H9 (cell line): ENCODE data around the gene HERPUD2. TPM values are rescaled to one million over a fixed set of nuclear protein-coding genes. Genes with fewer than 3 reads are reported as not detected.

ENCODE experiments used
- DNase-seq: peaks from one replicate; pipeline ENCODE4 v3.0.0-alpha.2; 2017
- H2AFZ ChIP-seq: one replicate; pipeline ENCODE4 v1.6.1; 2013; ENCODE audit warnings: mild to moderate bottlenecking, low read length, control low read depth, moderate library complexity
- H2AK5ac ChIP-seq: 2 replicates; pipeline ENCODE4 v1.6.1; 2013; ENCODE audit warnings: low read length, control low read depth, mixed read lengths; ENCODE audit not compliant: insufficient read length
- H2BK120ac ChIP-seq: one replicate; pipeline ENCODE4 v1.6.1; 2013; ENCODE audit warnings: low read depth, mild to moderate bottlenecking, low read length, control low read depth, inconsistent platforms; ENCODE audit not compliant: poor library complexity, severe bottlenecking
- H2BK12ac ChIP-seq: 2 replicates; pipeline ENCODE4 v1.6.1; 2013; ENCODE audit warnings: low read length, control low read depth, mixed read lengths, low read depth; ENCODE audit not compliant: insufficient read length
- H2BK15ac ChIP-seq: 2 replicates; pipeline ENCODE4 v1.6.1; 2013; ENCODE audit warnings: low read depth, low read length, control low read depth
- H2BK20ac ChIP-seq: one replicate; pipeline ENCODE4 v1.6.1; 2013; ENCODE audit warnings: low read depth, mild to moderate bottlenecking, low read length, control low read depth, inconsistent platforms; ENCODE audit not compliant: poor library complexity, severe bottlenecking
- H2BK5ac ChIP-seq: 2 replicates; pipeline ENCODE4 v1.6.1; 2013; ENCODE audit warnings: low read length, control low read depth, mixed read lengths; ENCODE audit not compliant: insufficient read length
- H3K14ac ChIP-seq: 2 replicates; pipeline ENCODE4 v1.6.1; 2013; ENCODE audit warnings: low read length, control low read depth; ENCODE audit not compliant: insufficient read depth
- H3K18ac ChIP-seq: 2 replicates; pipeline ENCODE4 v1.6.1; 2013; ENCODE audit warnings: low read depth, mild to moderate bottlenecking, mixed read lengths, low read length, control low read depth; ENCODE audit not compliant: insufficient read length
- H3K23ac ChIP-seq: 2 replicates; pipeline ENCODE4 v1.6.1; 2013; ENCODE audit warnings: low read length, control low read depth, mixed read lengths, low read depth; ENCODE audit not compliant: insufficient read length
- H3K23me2 ChIP-seq: 2 replicates; pipeline ENCODE4 v1.6.1; 2013; ENCODE audit warnings: low read depth, mild to moderate bottlenecking, mixed read lengths, low read length, control low read depth; ENCODE audit not compliant: insufficient read length, poor library complexity, severe bottlenecking
- H3K27ac ChIP-seq: 2 replicates; pipeline ENCODE4 v1.5.1; 2013; ENCODE audit warnings: low read length, control low read depth, mixed read lengths, low read depth; ENCODE audit not compliant: insufficient read length
- H3K27me3 ChIP-seq: 2 replicates; pipeline ENCODE4 v1.6.1; 2013; ENCODE audit warnings: low read length, control low read depth, inconsistent platforms; ENCODE audit not compliant: insufficient read depth
- H3K4ac ChIP-seq: 2 replicates; pipeline ENCODE4 v1.6.1; 2013; ENCODE audit warnings: low read depth, mild to moderate bottlenecking, control low read depth, inconsistent platforms, low read length, moderate library complexity
- H3K4me1 ChIP-seq: 2 replicates; pipeline ENCODE4 v1.6.1; 2013; ENCODE audit warnings: low read length, control low read depth, inconsistent platforms; ENCODE audit not compliant: insufficient read depth
- H3K4me2 ChIP-seq: 2 replicates; pipeline ENCODE4 v1.6.1; 2013; ENCODE audit warnings: low read length, control low read depth, mixed read lengths; ENCODE audit not compliant: insufficient read length, insufficient read depth
- H3K56ac ChIP-seq: 2 replicates; pipeline ENCODE4 v1.6.1; 2013; ENCODE audit warnings: low read depth, mild to moderate bottlenecking, mixed read lengths, low read length, control low read depth; ENCODE audit not compliant: insufficient read length
- H3K79me1 ChIP-seq: 2 replicates; pipeline ENCODE4 v1.6.1; 2013; ENCODE audit warnings: low read depth, mild to moderate bottlenecking, moderate library complexity, low read length, control low read depth, inconsistent platforms; ENCODE audit not compliant: insufficient read depth, poor library complexity, severe bottlenecking
- H3K79me2 ChIP-seq: 2 replicates; pipeline ENCODE4 v1.6.1; 2013; ENCODE audit warnings: low read length, control low read depth, inconsistent platforms; ENCODE audit not compliant: insufficient read depth
- H3K9ac ChIP-seq: 2 replicates; pipeline ENCODE4 v1.6.1; 2013; ENCODE audit warnings: low read length, control low read depth, mixed read lengths; ENCODE audit not compliant: insufficient read length; ENCODE audit errors: extremely low read depth
- H3K9me3 ChIP-seq: one replicate; pipeline ENCODE4 v1.6.1; 2013; ENCODE audit warnings: low read depth, low read length, inconsistent platforms; ENCODE audit not compliant: control insufficient read depth
- H3T11ph ChIP-seq: one replicate; pipeline ENCODE4 v1.6.1; 2013; ENCODE audit warnings: mild to moderate bottlenecking, low read length, control low read depth, inconsistent platforms
- H4K20me1 ChIP-seq: one replicate; pipeline ENCODE4 v1.6.1; 2013; ENCODE audit not compliant: control insufficient read depth, insufficient read length, insufficient read depth
- H4K5ac ChIP-seq: 2 replicates; pipeline ENCODE4 v1.6.1; 2013; ENCODE audit warnings: low read depth, mild to moderate bottlenecking, mixed read lengths, low read length, control low read depth; ENCODE audit not compliant: insufficient read length
- H4K8ac ChIP-seq: replicated peaks from 2 replicates; pipeline ENCODE4 v1.6.1; 2013; ENCODE audit warnings: low read length, control low read depth, mixed read lengths, low read depth; ENCODE audit not compliant: insufficient read length
- H4K91ac ChIP-seq: 2 replicates; pipeline ENCODE4 v1.6.1; 2013; ENCODE audit warnings: low read depth, mild to moderate bottlenecking, moderate library complexity, mixed read lengths, low read length, control low read depth; ENCODE audit not compliant: insufficient read length
- H3K27ac Mint-ChIP-seq, 3 experiments: 2 replicates in 2 of 3; 3 replicates in 1 of 3; pipeline ENCODE4 v1.8.0; 2020 to 2021; ENCODE audit warnings: mixed read lengths in 3 of 3, mild to moderate bottlenecking in 1 of 3, moderate library complexity in 1 of 3
- H3K27me3 Mint-ChIP-seq: 2 replicates; pipeline ENCODE4 v1.8.0; 2021; ENCODE audit warnings: low read depth, mild to moderate bottlenecking, moderate library complexity, mixed read lengths
- H3K36me3 Mint-ChIP-seq, 3 experiments: 2 replicates in 2 of 3; 3 replicates in 1 of 3; pipeline ENCODE4 v1.8.0; 2020 to 2021; ENCODE audit warnings: low read depth in 3 of 3, mixed read lengths in 3 of 3; ENCODE audit not compliant: insufficient read depth in 1 of 3
- H3K4me1 Mint-ChIP-seq, 2 experiments: 2 replicates each; pipeline ENCODE4 v1.8.0; 2020; ENCODE audit warnings: mixed read lengths in 2 of 2
- H3K4me3 Mint-ChIP-seq, 2 experiments: 2 replicates in 1 of 2; 3 replicates in 1 of 2; pipeline ENCODE4 v1.8.0; 2020 to 2021; ENCODE audit warnings: mild to moderate bottlenecking in 2 of 2, mixed read lengths in 2 of 2, moderate library complexity in 1 of 2
- H3K9me3 Mint-ChIP-seq, 2 experiments: 2 replicates in 1 of 2; 3 replicates in 1 of 2; pipeline ENCODE4 v1.8.0; 2020; ENCODE audit warnings: mild to moderate bottlenecking in 2 of 2, mixed read lengths in 2 of 2, moderate library complexity in 1 of 2
- CTCF ChIP-seq: fragments of 200-600 bp; sonication (generic); conservative IDR thresholded peaks from 3 replicates; pipeline ENCODE4 v1.8.0; 2021; ENCODE audit warnings: antibody characterized with exemption, mild to moderate bottlenecking
- WGBS: extraction: QIAGEN DNeasy Blood & Tissue Kit; methylation state at CpG from one replicate; pipeline ENCODE4 v1.1.7; 2013; ENCODE audit warnings: missing lambda C conversion rate, low lambda C conversion rate, mixed read lengths; ENCODE audit not compliant: insufficient read length; ENCODE audit errors: extremely low coverage; 5-methylcytosine and 5-hydroxymethylcytosine counted together
- total RNA-seq: library from RNA; stranded (reverse); gene quantifications from 2 replicates; pipeline ENCODE4 v1.2.1, GENCODE V29; 2021

HERPUD2 gene
- total RNA-seq, 1 experiment from 2014 or later = 17.0 TPM

GRCh38 chr7:35726654-35727053 lies 31.7 kb upstream of the HERPUD2 start:
- Mint-ChIP-seq H3K4me1 (peaks cover 2 to 3% of the 10 kb centered on the region in 2 experiments; a peak in 1 of 4 replicates), H3K27ac (no peak overlapping the region), H3K4me3 (no peak overlapping the region), H3K36me3 (no peaks in the 10 kb centered on the region), H3K27me3 (no peaks in the 10 kb centered on the region; the same call in 1 of the 2 replicates), H3K9me3 (peaks cover 0 to 6% of the 10 kb centered on the region in 2 experiments; a peak in 1 of 5 replicates)
- no peak overlapping the region for H3K14ac ChIP-seq
- no peak overlapping the region for H4K91ac ChIP-seq
- no peak overlapping the region for H3K23ac ChIP-seq
- H2BK120ac ChIP-seq = no peak overlapping the region
- no peaks in the 10 kb centered on the region for H3K27me3 ChIP-seq
- H3K4me1 ChIP-seq = no peaks in the 10 kb centered on the region
- no peak overlapping the region for H3K27ac ChIP-seq
- no peak overlapping the region for H3K56ac ChIP-seq
- no peaks in the 10 kb centered on the region for H4K20me1 ChIP-seq
- no CpG with 5 or more reads among the region's 3 CpGs for WGBS
- no peak for DNase-seq
- H3K79me2 ChIP-seq = no peaks in the 10 kb centered on the region
- H3K79me1 ChIP-seq = no peaks in the 10 kb centered on the region
- H2BK5ac ChIP-seq = no peak overlapping the region
- no peaks in the 10 kb centered on the region for H3K23me2 ChIP-seq
- no peak overlapping the region for H3K9ac ChIP-seq
- no peak overlapping the region for H4K5ac ChIP-seq
- H2BK20ac ChIP-seq = no peak overlapping the region
- no peak overlapping the region for H3K18ac ChIP-seq
- H3K9me3 ChIP-seq = no peaks in the 10 kb centered on the region
- H2BK15ac ChIP-seq = no peak overlapping the region
- no peak overlapping the region for H3T11ph ChIP-seq
- TF ChIP-seq CTCF = no peak
- no peak overlapping the region for H3K4ac ChIP-seq
- no peak overlapping the region for H2AFZ ChIP-seq
- no peak overlapping the region for H4K8ac ChIP-seq
- H2BK12ac ChIP-seq = no peak overlapping the region
- no peak overlapping the region for H3K4me2 ChIP-seq
- no peak overlapping the region for H2AK5ac ChIP-seq
